ENCODE results near the gene FAM151B.

The FAM151B gene

DNA sequence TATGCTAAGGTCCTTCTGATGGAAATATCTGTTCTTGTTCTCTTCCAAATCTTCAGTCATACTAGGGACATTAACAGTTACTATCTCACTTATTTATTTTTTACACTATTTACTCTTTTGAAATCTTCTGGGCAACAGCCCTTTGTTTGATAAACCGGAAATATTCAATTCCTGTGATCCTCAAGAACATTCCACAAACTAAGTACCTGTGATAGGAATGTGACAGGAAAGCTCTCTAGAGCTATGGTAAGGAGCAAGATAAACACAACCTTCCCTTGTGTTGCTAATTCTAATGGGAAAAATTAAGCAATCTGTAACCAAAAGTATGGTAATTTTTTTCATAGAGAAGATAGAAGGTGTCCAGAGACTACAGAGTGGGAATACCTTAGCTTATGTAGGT, 104.2 kb downstream of the FAM151B start:
- DNase-seq, result no peak
